Activated CD4-positive, alpha-beta T cell treated with anti-CD3 and anti-CD28 coated beads for 1 hour (primary cell): ENCODE measurements around the gene TOR1AIP2.

ENCODE experiments used
- DNase-seq: peaks from one replicate; pipeline ENCODE4 v3.0.0-alpha.2; 2020

TOR1AIP2 gene

DNA sequence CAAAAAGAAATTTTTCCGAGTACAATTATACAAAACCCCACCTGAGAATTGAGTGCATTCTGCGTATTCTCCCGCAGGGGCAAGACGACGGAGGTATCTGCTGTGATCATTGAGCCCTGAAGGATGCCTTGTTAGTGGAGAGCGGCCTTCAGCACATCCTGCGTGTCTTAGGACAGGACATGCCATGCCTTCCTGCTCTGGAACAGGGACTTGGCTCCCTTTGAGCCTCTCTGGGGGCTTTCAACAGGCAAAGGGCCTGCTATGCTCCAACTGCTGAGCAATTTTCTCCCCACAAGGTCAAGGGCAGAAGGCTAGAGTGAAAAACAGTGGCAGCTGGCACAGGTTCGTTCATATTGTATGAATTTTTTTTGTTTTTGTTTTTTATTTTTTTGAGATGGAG, 52.4 kb downstream of the TOR1AIP2 start:
- DNase-seq: no peak

DNA sequence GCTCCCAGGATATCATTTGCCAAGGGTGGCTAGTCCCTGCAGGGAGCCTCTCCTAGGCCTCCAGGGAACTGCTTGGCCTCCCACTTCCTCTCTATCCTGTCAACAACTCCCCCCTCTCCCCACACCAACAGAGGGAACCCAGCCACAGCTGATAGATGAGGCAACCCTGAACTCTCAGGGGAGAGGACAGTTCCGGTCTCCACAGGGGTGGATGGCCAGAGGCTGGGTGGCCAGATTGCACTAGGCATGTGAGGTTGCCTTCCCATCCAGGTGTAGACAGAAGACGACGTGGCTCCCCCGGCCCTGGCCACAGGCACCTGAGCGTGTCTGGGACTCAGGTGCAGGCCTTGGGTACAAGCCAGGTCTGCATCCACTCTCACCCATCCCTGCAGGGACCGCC, 53.3 kb downstream of the TOR1AIP2 start:
- no peak for DNase-seq

DNA sequence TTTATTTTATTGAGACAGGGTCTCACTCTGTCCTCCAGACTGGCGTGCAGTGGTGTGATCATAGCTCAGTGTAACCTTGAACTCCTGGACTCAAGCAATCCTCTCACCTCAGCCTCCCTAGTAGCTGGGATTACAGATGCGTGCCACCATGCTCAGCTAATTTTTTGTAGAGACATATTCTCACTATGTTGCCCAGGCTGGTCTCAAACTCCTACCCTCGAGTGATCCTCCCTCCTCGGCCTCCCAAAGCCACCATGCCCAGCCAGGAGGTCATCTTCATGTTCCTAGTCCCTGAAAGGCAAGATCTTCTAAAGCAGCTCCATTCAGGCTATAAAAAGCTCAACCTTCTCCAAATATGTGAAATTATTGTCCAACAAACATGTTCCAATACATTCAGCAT, 53.9 kb downstream of the TOR1AIP2 start:
- no peak for DNase-seq

DNA sequence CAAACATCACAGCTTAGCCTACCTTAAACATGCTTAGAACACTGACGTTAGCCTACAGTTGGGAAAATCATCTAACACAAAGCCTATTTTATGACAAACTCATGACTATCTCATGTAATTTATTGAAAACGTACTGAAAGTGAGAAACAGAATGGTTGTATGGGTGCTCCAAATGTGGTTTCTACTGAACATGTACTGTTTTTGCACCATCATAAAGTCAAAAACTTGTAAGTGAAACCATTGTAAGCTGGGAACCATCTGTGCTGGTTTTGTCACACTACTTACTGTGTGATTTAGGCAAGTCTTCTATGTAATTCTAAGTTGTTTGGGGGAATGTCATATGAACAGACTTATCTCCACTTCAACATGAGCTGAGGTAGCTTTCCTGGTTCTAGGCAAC, 55.5 kb downstream of the TOR1AIP2 start:
- DNase-seq: no peak

DNA sequence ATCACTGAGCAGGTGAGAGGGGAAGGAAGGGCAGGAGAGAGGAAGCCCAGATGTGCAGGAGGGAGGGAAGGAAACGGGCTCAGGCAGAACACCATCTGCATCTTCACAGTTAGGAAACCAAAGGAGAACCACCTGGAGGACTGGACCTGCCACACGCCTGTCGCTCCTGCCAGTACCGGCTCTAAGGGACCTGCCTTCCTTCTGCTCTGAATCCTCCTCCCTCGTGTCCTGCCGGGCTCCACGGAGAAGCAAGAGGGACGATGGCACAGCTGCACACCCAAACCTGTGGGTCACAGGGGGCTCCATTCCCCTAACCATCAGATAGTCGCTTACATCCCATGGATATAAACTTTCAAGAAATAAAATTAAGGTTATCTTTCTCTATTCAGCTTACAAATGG, 56.1 kb downstream of the TOR1AIP2 start:
- DNase-seq: no peak

DNA sequence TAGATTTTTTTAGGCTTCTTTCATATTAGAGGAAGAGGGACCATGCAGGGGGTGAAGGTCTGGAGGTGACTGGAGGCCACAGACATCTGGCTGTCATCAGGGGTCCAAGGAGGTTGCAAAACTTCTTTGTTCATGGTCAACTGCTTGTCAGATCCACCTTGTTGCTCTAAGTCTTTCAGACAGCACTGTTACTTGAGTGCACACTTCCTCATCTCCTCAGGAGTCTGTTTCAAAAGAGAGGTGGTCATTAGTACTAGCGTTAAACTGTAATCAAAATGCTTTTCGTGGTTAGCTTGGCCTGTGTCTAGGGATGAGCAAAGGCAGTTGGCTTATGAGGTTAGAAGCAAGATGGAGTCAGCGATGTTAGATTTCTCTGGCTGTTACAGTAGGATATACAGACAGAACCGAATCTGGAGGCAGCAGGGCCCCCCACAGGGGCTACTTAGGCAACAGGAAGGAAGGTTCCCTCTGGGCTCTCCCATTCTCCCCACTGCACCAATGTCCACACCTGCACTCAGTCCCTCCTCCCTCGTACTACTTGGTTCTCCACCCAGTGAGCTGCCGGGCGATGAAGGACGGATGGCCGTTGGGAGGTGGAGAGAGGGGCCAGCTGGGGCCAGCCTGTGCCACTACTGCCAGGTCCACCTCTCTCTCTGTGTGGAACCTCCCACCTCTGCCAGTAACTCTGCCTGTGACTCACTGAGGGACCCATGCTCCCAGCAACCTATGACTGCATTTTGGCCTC, 57.2 kb downstream of the TOR1AIP2 start:
- DNase-seq: no peak

DNA sequence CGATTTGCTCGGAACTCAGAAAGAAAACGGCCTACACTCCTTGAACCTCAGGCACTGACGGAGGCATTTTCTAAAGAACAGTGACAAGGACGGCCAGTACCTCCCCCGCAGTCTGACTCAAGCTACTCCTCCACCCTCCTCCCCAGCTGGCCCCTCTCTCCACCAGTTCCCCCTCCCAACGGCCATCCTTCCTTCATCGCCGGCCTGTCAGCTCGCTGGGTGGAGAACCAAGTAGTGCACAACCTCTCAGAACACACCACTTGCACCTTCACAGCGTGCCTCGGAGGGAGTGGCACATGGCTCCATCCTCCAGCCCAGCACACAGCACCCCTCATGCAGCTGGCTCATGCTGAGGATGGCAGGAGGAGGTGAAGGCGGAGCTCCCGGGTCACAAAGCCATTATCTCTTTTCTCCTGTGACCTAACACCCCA, 58.8 kb downstream of the TOR1AIP2 start:
- no peak for DNase-seq

DNA sequence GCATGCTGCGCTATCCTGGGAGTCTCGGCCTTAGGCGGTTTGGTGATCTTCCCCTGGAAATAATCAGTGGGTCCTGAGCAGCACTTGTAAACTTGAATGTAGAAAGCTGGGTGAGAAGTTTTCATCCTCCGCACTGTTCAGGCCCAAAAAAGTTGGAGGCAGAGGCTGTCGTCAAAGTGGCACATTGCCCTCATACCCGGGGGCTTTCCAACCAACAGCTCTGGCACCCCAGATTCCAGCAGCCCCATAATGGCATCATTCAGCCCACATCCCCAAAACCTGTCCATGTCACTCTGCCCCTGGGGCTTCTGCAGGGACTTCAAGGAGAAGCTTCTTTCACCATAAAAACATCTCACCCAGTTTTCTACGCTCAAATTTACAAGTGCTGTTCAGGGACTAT, 59.3 kb downstream of the TOR1AIP2 start:
- no peak for DNase-seq

DNA sequence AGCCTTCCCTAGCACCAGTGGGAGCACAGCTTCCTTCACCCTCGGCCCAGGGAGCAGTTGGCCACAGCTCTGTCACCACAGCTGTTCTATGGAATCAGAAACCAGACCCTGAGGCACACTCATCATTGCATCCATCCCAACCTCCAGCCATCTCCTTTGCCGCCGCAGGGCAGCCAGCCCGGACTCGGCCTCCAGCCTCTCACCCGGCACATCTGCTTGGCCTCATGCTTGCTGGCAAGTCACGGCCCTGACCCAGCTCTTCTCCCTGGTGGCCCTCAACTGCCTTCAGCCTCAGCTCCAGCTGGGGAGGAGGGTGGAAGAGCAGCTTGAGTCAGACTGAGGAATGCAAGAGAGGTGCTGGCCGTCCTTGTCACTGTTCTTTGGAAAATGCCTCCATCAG, 59.8 kb downstream of the TOR1AIP2 start:
- no peak for DNase-seq

DNA sequence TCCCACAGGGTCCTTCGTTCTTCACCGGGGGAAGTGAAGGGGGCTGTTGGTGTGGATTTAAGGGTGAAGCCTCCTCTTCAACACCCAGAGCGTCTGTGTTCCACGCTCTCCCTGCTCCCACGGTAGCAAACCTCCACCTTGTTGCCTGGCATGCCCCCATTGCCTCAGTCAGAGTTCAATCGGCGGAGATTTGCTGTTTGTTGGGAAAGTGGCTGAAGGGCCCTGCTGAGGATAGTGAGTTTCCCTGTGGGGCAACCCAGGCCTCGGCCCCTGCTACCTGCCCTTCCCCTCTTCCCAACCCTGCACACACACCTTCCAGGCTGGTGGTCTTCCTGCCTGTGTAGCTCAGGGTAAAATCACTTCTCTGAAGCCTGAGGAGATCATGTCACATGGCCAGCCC, 60.5 kb downstream of the TOR1AIP2 start:
- DNase-seq: no peak

DNA sequence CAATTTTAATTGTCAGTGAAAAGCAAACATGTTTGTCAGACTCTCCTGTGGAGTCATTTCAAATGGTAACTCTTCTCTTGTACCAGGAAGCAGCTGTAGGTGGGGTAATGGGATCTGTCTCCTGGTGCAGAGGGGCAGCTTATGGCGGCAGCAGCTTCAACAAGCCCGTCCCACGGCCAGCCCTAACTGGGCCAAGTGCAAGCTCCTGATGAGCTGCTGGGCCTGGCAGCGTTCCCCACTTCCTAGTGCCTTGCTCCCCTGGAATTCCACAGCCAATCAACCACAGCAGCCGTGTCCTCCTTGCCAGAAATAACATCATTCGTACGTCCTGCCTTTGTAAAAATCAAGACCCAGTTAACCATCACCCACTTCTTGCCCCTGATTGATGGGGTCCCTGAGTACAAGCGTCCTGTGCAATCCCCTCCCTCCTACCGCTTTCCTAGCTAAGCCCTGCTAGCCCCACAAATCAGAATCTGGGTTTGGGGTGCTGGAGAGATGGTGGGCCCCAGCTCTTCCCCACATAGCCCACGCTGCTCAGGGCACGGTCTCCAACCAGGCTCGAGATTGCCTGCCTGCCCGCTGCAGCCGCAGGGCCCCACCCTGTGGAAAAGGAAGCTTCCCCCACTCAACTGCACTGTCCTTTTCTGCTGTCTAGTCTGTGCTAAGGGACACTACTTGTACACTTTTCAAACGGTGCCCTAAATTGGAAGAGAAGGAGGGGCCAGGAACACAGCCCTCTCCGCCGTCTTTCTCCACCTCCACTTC, 61.2 kb downstream of the TOR1AIP2 start:
- DNase-seq: no peak

DNA sequence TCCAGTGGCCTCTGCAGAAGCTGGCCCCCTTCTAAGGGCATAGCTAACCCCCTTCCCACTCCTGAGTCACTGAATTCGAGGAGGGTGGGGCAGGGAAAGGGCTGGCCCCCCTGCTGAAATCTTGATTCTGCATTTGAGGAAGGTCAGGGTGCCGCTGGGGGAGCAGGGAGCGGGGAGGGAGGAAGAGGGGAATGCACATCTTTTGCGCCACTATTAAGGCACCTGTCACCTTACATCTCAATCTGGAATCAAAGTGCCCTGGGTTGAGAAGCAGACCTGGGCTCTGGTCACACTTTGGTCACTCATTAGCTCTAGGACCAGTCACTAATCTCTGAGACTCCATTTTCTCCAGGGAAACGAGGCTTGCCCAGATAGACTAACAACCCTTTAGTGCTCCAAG, 62.0 kb downstream of the TOR1AIP2 start:
- no peak for DNase-seq

DNA sequence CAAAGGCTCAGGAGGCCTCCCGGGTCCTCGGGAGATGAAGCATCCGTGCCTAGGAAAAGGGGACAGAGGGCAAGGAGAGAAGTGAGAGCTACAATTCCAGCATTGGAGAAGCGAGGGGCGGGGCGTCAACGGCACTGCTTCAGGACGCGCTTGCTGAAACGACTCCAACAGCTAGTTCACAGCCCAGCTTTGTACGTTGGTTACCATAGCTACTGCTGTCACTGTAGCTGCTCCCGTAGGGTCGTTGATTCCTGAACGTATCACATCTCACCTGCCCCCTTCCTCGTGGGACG, 63.1 kb downstream of the TOR1AIP2 start:
- no peak for DNase-seq

DNA sequence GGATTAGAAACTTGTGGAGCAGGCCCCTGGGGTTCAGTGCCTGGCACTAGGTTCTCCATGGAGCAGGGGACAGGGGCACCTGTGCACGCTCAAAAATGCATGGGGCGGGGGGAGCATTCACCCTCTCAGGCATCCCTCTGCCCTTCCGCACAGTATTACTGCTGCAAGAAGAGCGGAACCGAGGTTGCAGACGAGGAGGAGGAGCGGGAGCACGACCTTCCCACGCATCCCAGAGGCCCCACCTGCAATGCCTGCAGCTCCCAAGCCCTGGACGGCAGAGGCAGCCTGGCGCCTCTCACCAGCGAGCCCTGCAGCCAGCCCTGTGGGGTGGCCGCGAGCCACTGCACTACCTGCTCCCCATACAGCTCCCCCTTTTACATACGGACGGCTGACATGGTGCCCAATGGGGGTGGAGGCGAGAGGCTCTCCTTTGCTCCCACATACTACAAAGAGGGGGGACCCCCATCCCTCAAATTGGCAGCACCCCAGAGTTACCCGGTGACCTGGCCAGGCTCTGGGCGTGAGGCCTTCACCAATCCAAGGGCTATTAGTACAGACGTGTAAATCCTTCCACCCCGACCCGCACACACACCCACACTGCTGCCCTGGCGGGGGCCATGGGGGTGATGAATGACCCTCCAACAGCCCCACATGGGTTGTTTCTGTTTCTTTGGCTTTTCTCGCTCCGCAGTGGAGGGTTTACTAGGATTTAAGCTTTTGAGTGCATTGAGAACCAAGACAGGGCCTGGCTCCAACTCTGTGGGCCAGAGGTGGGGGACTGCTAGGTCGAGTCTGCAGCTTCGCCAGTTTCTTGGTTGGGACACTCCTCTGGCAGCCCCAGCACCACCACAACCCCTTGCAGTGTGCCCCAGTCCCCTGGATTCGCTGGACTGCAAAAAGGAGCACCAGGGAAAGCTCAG, 63.7 kb downstream of the TOR1AIP2 start:
- no peak for DNase-seq

DNA sequence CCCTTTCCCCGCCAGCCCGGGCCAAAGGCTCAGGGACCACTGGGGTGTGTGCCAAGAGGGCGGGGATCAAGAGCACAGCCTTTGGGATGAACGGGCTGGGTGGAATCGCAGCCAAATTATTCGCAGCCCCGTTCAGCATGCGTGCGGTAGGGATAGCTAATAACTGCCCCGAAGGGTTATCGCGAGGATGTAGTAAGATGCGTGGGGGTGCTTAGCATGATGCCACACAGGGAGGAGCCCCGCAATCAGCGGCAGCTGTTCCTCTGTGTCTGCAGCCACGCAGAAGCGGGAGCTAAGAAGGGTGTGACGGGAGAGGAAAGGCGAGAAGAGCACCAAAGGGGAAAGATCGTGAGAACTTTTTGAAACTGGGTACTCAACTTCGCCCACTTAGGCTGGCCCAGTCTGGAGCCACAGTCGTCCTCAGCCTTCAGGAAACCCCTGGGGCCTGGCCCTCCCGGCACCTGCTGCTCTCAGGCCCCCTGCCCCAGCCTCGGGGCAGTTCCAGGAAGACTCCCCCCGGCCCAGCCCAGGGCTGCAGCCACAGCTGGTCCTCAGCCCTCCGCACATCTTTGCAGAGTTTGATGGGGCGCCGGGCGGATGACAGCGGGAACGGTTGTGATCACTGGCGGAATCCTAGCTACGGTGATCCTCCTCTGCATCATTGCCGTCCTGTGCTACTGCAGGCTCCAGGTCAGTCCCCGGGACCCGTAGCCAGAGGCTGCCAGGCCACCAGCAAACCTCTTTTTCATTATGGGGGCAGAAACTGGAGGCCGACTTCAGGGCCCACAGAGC, 64.9 kb downstream of the TOR1AIP2 start:
- DNase-seq: no peak

DNA sequence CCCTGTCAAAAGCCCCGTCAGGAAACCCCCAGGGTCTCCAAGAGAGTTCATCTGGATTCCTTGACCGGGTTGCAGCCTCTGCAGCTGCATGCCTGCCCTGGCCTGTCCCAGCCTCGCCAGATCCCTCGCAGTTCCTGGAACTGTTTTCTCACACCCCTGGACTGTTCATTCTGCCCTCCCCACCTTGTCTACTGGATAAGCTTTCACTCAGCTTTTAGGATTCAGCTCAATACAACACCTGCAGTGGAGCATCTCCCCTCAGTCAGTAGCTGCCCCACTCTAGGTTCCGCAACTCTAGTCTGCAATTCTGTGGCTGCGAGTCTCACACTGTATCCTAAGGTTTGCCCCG, 67.3 kb downstream of the TOR1AIP2 start:
- DNase-seq: no peak

DNA sequence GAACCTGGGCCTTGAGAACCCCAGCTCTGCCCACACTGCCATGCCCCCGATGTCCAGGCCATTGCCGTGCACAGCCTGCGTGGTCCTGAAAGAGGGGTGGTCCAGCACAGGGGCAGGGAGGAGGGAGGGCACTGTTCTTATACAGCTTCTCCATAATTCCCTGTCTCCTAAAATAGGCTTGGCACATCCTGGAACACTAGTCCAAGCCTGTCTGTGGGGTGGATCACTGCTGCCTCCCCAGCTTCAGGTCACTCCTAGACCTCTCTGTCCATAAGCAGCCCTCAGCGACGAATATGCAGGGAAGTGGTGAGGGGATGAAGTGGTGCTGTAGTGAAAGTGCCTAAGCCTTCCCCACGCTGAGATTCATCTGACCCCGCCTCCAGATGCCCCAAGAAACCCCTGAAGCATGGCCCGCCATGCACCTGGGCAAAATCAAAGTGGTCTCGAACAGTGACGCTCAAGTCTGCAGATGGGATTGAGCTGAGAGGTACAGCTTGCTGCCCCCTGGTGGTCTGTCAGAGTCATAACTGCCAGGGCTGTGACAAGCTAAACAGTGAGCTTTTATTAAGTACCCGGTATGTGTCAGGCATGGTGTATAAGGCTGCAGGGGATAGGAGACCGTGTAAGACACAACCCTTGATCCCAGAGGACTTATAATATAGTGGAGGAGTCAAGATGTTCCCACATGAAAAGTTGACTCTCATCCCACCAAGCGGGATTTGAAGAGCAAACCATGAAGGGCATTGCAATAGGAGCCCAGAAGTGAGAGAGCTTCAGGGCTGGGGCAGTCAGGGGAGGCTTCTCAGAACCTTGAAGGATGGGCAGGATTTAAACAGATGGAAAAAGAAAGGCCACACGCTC, 67.9 kb downstream of the TOR1AIP2 start:
- peak; percentile 53 for DNase-seq

DNA sequence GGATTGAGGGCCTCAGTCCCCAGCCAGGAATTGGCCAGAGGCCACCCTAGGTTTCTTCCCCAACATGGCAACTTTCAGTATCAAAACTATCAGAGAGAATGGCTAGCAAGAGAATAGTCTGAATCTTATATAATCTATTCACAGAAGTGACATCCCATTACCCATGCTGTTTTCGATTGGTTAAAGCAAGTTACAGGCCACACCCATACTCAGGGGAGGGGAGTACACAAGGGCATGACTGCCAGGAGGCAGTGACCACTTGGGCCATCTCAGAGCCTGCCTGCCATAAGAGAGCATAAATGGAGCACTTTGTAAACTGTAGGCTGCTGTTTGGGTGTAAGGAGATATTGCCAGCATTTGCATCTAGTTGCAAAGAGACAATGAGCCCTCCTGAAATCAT, 69.1 kb downstream of the TOR1AIP2 start:
- DNase-seq: no peak

DNA sequence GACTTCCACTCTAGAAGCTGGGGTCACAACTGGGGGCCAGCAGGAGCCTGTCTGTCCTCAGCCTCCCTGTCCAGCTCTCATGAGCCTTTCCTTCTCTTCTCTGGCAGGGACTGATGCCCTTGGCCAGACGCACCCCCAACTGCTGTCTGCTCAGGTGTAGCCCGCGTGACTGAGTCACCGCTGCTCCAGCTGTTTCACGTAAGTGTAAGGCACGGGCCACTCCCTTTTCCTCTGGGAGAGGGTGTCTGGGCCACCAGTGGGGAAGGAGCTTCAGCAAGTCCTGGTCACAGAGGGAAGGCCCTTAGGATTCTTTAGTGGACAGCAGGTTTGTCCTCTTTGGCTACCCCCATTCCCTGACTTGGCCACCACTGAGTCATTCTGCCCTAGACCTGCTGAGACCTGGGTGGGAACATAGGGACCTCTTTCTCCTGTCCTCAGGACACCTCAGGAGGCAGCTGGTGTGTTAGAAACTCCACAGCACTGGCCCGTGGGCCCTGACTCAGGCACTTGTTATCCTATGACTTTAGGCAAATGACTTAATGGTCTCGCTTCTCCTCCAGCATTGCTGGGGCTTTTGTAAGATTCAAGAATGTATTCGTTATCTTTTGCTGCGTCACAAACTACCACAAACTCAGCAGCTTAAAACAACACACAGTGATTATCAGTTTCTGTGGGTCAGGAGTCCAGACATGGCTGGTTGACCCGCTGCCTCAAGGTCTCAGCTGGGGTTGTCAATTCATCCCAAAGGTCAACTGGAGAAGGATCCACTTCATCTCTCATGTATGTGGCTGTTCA, 69.7 kb downstream of the TOR1AIP2 start:
- DNase-seq: no peak

DNA sequence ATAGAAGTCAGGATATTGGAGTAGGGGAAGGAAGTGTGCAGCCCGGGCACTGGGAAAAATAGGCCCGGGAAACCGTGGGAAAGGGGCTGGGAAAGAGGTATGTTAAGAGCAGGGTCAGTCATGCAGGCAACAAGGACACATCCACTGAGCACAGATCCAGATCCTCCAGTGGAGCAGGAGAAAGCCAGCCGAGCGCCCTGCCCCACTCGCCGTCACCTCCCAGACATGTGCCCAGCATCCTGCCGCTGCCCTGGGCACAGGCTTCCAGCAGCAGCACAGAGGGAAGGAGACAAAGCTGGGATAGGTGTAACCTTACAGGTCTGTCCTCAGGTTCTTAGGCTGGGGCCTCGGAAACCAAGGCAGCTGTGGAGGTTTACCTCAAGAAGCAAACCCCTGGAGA, 70.3 kb downstream of the TOR1AIP2 start:
- no peak for DNase-seq

DNA sequence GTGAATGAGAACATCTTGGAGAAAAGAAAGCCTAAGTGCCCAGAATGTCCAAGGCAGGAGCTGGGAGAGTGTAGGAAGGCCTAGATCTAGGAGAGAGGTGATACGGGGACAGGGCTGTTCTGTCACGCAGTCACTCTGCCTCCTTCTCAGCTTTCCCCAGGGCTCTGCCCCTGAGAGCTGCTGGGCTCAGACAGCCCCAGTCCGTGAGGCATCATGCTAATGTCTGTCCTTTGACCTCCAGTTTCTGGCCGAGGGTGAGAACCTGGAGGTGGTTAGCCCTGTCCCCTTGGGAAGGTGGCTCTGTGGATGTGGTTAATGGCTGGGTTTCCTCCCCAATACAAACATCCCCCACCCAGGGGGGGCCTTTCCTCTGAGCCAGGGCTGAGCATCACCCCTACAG, 71.3 kb downstream of the TOR1AIP2 start:
- no peak for DNase-seq
